HCT116 (cell line): ENCODE data around the gene ZXDC. TPM values are rescaled to one million over a fixed set of nuclear protein-coding genes. Genes with fewer than 3 reads are reported as not detected.

Experiments used
- ATAC-seq: fragments of 200-7000 bp; cut with Tn5 transposase; 2 replicates; pipeline ENCODE4 v1.9.1; 2020; ENCODE audit warnings: mild to moderate bottlenecking, moderate library complexity
- BruUV-seq: library from RNA; stranded (reverse); fragments of 400-500 nt; replicated peaks from 2 replicates; lab custom pipeline; 2021; lab: Mats Ljungman, UMichigan
- CTCF ChIA-PET: fragments of 300-600 bp; sonication (Branson Sonifier 250); formaldehyde crosslinking; loops from one replicate; lab custom pipeline; 2021; ENCODE audit warnings: antibody characterized with exemption; lab: Charles Lee
- POLR2A ChIA-PET: fragments of 300-600, 350-600 bp; sonication (Branson Sonifier 250); formaldehyde crosslinking; loops from one replicate; lab custom pipeline; 2021; ENCODE audit warnings: antibody characterized with exemption; lab: Charles Lee
- RAD21 ChIA-PET, 2 experiments: fragments of 300-600 bp; sonication (Branson Sonifier 250); formaldehyde crosslinking; loops; one replicate each; lab custom pipeline; 2023; ENCODE audit warnings: low total read pairs in 2 of 2; ENCODE audit not compliant: uncharacterized antibody in 2 of 2, unreplicated experiment in 2 of 2, low non-redundant PET in 1 of 2; lab: Charles Lee
- DNase-seq: peaks from one replicate; pipeline ENCODE4 v3.0.0-alpha.2; 2010; ENCODE audit warnings: low read depth, low spot score
- H2AFZ ChIP-seq: fragments of 200-600 bp; shearing (Covaris generic), sonication (generic); 2 replicates; pipeline ENCODE4 v1.6.1; 2017; ENCODE audit warnings: low read depth, mixed run types, mixed read lengths, antibody characterized with exemption, low read length; ENCODE audit not compliant: poor library complexity, severe bottlenecking
- H3K27ac ChIP-seq: 2 replicates; pipeline ENCODE4 v1.5.1; 2012; ENCODE audit warnings: low read depth, low read length
- H3K27me3 ChIP-seq: fragments of 200-600 bp; sonication (generic); 2 replicates; pipeline ENCODE4 v1.6.1; 2016; ENCODE audit warnings: mixed run types, low read length, mixed read lengths; ENCODE audit not compliant: insufficient read depth
- H3K36me3 ChIP-seq, 2 experiments: fragments of 200-500 bp in 1 of 2; fragments of 200-600 bp in 1 of 2; sonication (Bioruptor generic) in 1 of 2; sonication (generic) in 1 of 2; 2 replicates each; pipeline versions ENCODE4 v1.5.1 to v1.6.1; 2014 to 2016; ENCODE audit warnings: low read length in 2 of 2, inconsistent platforms in 1 of 2, mixed read lengths in 1 of 2, mixed run types in 1 of 2; ENCODE audit not compliant: insufficient read depth in 2 of 2, control insufficient read depth in 1 of 2
- H3K4me1 ChIP-seq, 2 experiments: fragments of 200-600 bp in 1 of 2; sonication (generic) in 1 of 2; 2 replicates each; pipeline versions ENCODE4 v1.5.1 to v1.6.1; 2012 to 2017; ENCODE audit warnings: low read length in 2 of 2, inconsistent platforms in 1 of 2, mild to moderate bottlenecking in 1 of 2, mixed read lengths in 1 of 2, mixed run types in 1 of 2, moderate library complexity in 1 of 2; ENCODE audit not compliant: insufficient read depth in 2 of 2, control insufficient read depth in 1 of 2
- H3K4me2 ChIP-seq: fragments of 200-600 bp; sonication (generic); 2 replicates; pipeline ENCODE4 v1.6.1; 2017; ENCODE audit warnings: mixed run types, low read length, mixed read lengths
- H3K4me3 ChIP-seq, 2 experiments: fragments of 200-600 bp in 1 of 2; sonication (generic) in 1 of 2; replicated peaks in 1 of 2; 2 replicates each; pipeline ENCODE4 v1.5.1; 2011 to 2016; ENCODE audit warnings: low read length in 2 of 2, control low read depth in 1 of 2, low read depth in 1 of 2, mild to moderate bottlenecking in 1 of 2, mixed read lengths in 1 of 2, mixed run types in 1 of 2
- H3K79me2 ChIP-seq: fragments of 200-600 bp; sonication (generic); 2 replicates; pipeline ENCODE4 v1.6.1; 2017; ENCODE audit warnings: mild to moderate bottlenecking, mixed run types, low read length, moderate library complexity, mixed read lengths; ENCODE audit not compliant: insufficient read depth
- H3K9ac ChIP-seq: fragments of 200-600 bp; sonication (generic); 2 replicates; pipeline ENCODE4 v1.6.1; 2016; ENCODE audit warnings: low read length, mixed read lengths
- H3K9me2 ChIP-seq: fragments of 200-600 bp; sonication (generic), shearing (Covaris generic); 2 replicates; pipeline ENCODE4 v1.6.1; 2017; ENCODE audit warnings: mixed run types, mild to moderate bottlenecking, moderate library complexity; ENCODE audit not compliant: insufficient read depth
- H3K9me3 ChIP-seq, 2 experiments: fragments of 200-500 bp in 1 of 2; fragments of 200-600 bp in 1 of 2; sonication (Bioruptor generic) in 1 of 2; sonication (generic) in 1 of 2; 2 replicates each; pipeline ENCODE4 v1.6.1; 2014 to 2017; ENCODE audit warnings: low read length in 2 of 2, mixed read lengths in 2 of 2, inconsistent platforms in 1 of 2, low read depth in 1 of 2, mild to moderate bottlenecking in 1 of 2, mixed run types in 1 of 2, moderate library complexity in 1 of 2; ENCODE audit not compliant: control insufficient read depth in 1 of 2, insufficient read depth in 1 of 2
- H4K20me1 ChIP-seq: fragments of 200-600 bp; sonication (generic), shearing (Covaris generic); 2 replicates; pipeline ENCODE4 v1.6.1; 2017; ENCODE audit warnings: mixed run types, mild to moderate bottlenecking, moderate library complexity; ENCODE audit not compliant: insufficient read depth
- ATF3 ChIP-seq: IDR thresholded peaks from 2 replicates; pipeline ENCODE4 v1.6.1; 2012
- CBX3 ChIP-seq: IDR thresholded peaks from 2 replicates; pipeline ENCODE4 v1.6.1; 2012; ENCODE audit warnings: low read depth
- CEBPB ChIP-seq: IDR thresholded peaks from 2 replicates; pipeline ENCODE4 v1.6.1; 2012; ENCODE audit warnings: low read depth
- CTCF ChIP-seq, 3 experiments: fragments of 200-600 bp in 1 of 3; sonication (generic) in 1 of 3; IDR thresholded peaks in 2 of 3; conservative IDR thresholded peaks in 1 of 3; 2 replicates each; pipeline ENCODE4 v1.5.1; 2012 to 2017; ENCODE audit warnings: low read depth in 2 of 3, low read length in 2 of 3, antibody characterized with exemption in 1 of 3, borderline replicate concordance in 1 of 3, control low read depth in 1 of 3, mild to moderate bottlenecking in 1 of 3, mixed read lengths in 1 of 3, mixed run types in 1 of 3, moderate library complexity in 1 of 3; ENCODE audit not compliant: insufficient read depth in 1 of 3
- EZH2phosphoT487 ChIP-seq: fragments of 200-600 bp; IDR thresholded peaks from 2 replicates; pipeline ENCODE4 v1.6.1; 2018; ENCODE audit warnings: antibody characterized with exemption, borderline replicate concordance
- JUND ChIP-seq: IDR thresholded peaks from 2 replicates; pipeline ENCODE4 v1.6.1; 2012
- POLR2A ChIP-seq: IDR thresholded peaks from 2 replicates; pipeline ENCODE4 v1.7.0; 2011; ENCODE audit warnings: borderline replicate concordance; ENCODE audit not compliant: insufficient read depth, insufficient read length; ENCODE audit errors: extremely low read depth
- SP1 ChIP-seq: IDR thresholded peaks from 2 replicates; pipeline ENCODE4 v1.6.1; 2012; ENCODE audit warnings: low read depth
- TCF7L2 ChIP-seq: IDR thresholded peaks from 2 replicates; pipeline ENCODE4 v1.7.0; 2011; ENCODE audit warnings: borderline replicate concordance, inconsistent platforms; ENCODE audit not compliant: insufficient read depth, insufficient read length; ENCODE audit errors: extremely low read depth
- YY1 ChIP-seq: IDR thresholded peaks from 2 replicates; pipeline ENCODE4 v1.6.1; 2011; ENCODE audit warnings: low read length, low read depth, moderate library complexity, mild to moderate bottlenecking; ENCODE audit not compliant: insufficient replicate concordance; ENCODE audit errors: extremely low read depth
- ZBTB33 ChIP-seq: IDR thresholded peaks from 2 replicates; pipeline ENCODE4 v1.6.1; 2011; ENCODE audit warnings: mild to moderate bottlenecking, low read length, moderate library complexity; ENCODE audit not compliant: insufficient replicate concordance; ENCODE audit errors: extremely low read depth
- ZNF274 ChIP-seq: fragments of 200-500 bp; sonication (Bioruptor generic); IDR thresholded peaks from 2 replicates; pipeline ENCODE4 v1.6.1; 2014; ENCODE audit warnings: mild to moderate bottlenecking, low read depth, low read length, inconsistent platforms
- intact Hi-C: fragments of 100-400 bp; cut with micrococcal nuclease; formaldehyde crosslinking; loops from 2 replicates; pipeline ENCODE4 v1.10.0; 2022
- total RNA-seq: library from RNA; stranded (reverse); gene quantifications from one replicate; pipeline ENCODE4 v1.2.1, GENCODE V29; 2021; ENCODE audit not compliant: unreplicated experiment

Gene ZXDC
- total RNA-seq, 1 experiment from 2014 or later = 29.9 TPM

GRCh38 chr3:126477061-126477380 lies 1.3 kb upstream of the ZXDC start:
- H3K9me3 ChIP-seq = no peaks in the 10 kb centered on the region
- H3K9me2 ChIP-seq = no peaks in the 10 kb centered on the region
- 0 out of 2 replicates have a peak, but pooled peaks cover 3% of the 10 kb centered on the region for H4K20me1 ChIP-seq
- H3K9ac ChIP-seq = peak overlapping the region; percentile 88
- CTCF ChIA-PET = no interaction called here
- TF ChIP-seq TCF7L2 (no peak), YY1 (no peak), EZH2phosphoT487 (no peak), CEBPB (no peak)
- H3K4me1 ChIP-seq = peaks cover 12 to 35% of the 10 kb centered on the region in 2 experiments
- RAD21 ChIA-PET = interaction anchor here in 1 of 2 experiments (0.5 kb wide), 1 partner anchor 264 kb away, joined by 4 read pairs; no protein-coding TSS in a partner anchor
- no peak for DNase-seq
- no peak overlapping the region for H2AFZ ChIP-seq
- intact Hi-C loops = loop anchor here (10.0 kb wide), 1 partner anchor 222 kb away; no protein-coding TSS in a partner anchor
- peak overlapping the region; percentile 65 to 71 for H3K4me3 ChIP-seq
- H3K79me2 ChIP-seq = peaks cover 31% of the 10 kb centered on the region
- no peak for ATAC-seq
- peak overlapping the region; percentile 94 for H3K4me2 ChIP-seq
- peak overlapping the region; percentile 92 for H3K27ac ChIP-seq
- POLR2A ChIA-PET = no interaction called here
- H3K27me3 ChIP-seq = no peaks in the 10 kb centered on the region
- H3K36me3 ChIP-seq = peaks cover under 1 to 2% of the 10 kb centered on the region in 2 experiments; a peak in 2 of 4 replicates
- BruUV-seq = no TSS peak

GRCh38 chr3:126476166-126477060 lies 722 bp upstream of the ZXDC start:
- H3K27ac ChIP-seq = peak overlapping the region; percentile 92
- ChIA-PET CTCF (interaction anchor here (0.6 to 1.4 kb wide), 2 partner anchors 335 to 342 kb away, joined by 3 to 5 read pairs; no protein-coding TSS in a partner anchor), RAD21 (interaction anchor here (0.5 to 1.5 kb wide), 2 partner anchors 263 to 342 kb away, joined by 3 to 4 read pairs; no protein-coding TSS in a partner anchor), POLR2A (no interaction called here)
- peak overlapping the region; percentile 68 for H2AFZ ChIP-seq
- H3K4me3 ChIP-seq = peak overlapping the region; percentile 65 to 71
- intact Hi-C loops = loop anchor here (10.0 kb wide), 1 partner anchor 222 kb away; no protein-coding TSS in a partner anchor
- peaks cover 12 to 35% of the 10 kb centered on the region in 2 experiments for H3K4me1 ChIP-seq
- peaks cover 37% of the 10 kb centered on the region for H3K79me2 ChIP-seq
- BruUV-seq = TSS peak; percentile 97
- no peaks in the 10 kb centered on the region for H3K9me2 ChIP-seq
- peak overlapping the region; percentile 88 for H3K9ac ChIP-seq
- H3K4me2 ChIP-seq = peak overlapping the region; percentile 94
- peak; percentile 54 for DNase-seq
- 0 out of 2 replicates have a peak, but pooled peaks cover 6% of the 10 kb centered on the region for H4K20me1 ChIP-seq
- H3K36me3 ChIP-seq = peaks cover 6% of the 10 kb centered on the region in 2 experiments; a peak in 3 of 4 replicates
- ATAC-seq = peak; percentile 55
- no peaks in the 10 kb centered on the region for H3K9me3 ChIP-seq
- no peaks in the 10 kb centered on the region for H3K27me3 ChIP-seq
- TF ChIP-seq CBX3 = no peak
- no peak; the same call in 1 of the 2 replicates for TF ChIP-seq JUND
- no peak for TF ChIP-seq CEBPB
- no peak for TF ChIP-seq EZH2phosphoT487
- no peak for TF ChIP-seq ATF3
- TF ChIP-seq TCF7L2 = no peak
- no peak for TF ChIP-seq ZBTB33
- TF ChIP-seq ZNF274 = no peak
- TF ChIP-seq CTCF (IDR thresholded peaks at IDR 0.05 in 2 of 3, conservative IDR thresholded peaks at IDR 0.05 in 1 of 3; ENCODE audit: borderline replicate concordance in 1 of 3, insufficient read depth in 1 of 3, low read depth in 2 of 3, low read length in 2 of 3) = no peak
- no peak for TF ChIP-seq POLR2A
- TF ChIP-seq SP1 = 0 out of 2 replicates have a peak, but pooled peaks have one; percentile 4
